WTC11 (cell line): ENCODE measurements around the gene SLC13A3. TPM values are rescaled to one million over a fixed set of nuclear protein-coding genes. Genes with fewer than 3 reads are reported as not detected.

Experiments
- ATAC-seq: fragments of 200-7000 bp; cut with Tn5 transposase; 2 replicates; pipeline ENCODE4 v1.10.0; 2021; ENCODE audit warnings: mild to moderate bottlenecking, moderate library complexity
- CTCF ChIA-PET: fragments of 300-600 bp; sonication (Branson Sonifier 250); formaldehyde crosslinking; loops from one replicate; lab custom pipeline; 2021; ENCODE audit warnings: antibody characterized with exemption; lab: Charles Lee
- POLR2A ChIA-PET: fragments of 350-600 bp; sonication (Branson Sonifier 250); formaldehyde crosslinking; loops from one replicate; lab custom pipeline; 2021; ENCODE audit warnings: antibody characterized with exemption; lab: Charles Lee
- DNase-seq: peaks from one replicate; pipeline ENCODE4 v3.0.0; 2021; ENCODE audit warnings: low spot score
- H3K27ac Mint-ChIP-seq: 2 replicates; pipeline ENCODE4 v1.8.0; 2021; ENCODE audit warnings: mixed read lengths
- H3K27me3 Mint-ChIP-seq: 2 replicates; pipeline ENCODE4 v1.8.0; 2021; ENCODE audit warnings: low read depth, mild to moderate bottlenecking, moderate library complexity, mixed read lengths
- H3K36me3 Mint-ChIP-seq: 2 replicates; pipeline ENCODE4 v1.8.0; 2021; ENCODE audit warnings: mixed read lengths
- H3K4me1 Mint-ChIP-seq: 2 replicates; pipeline ENCODE4 v1.8.0; 2022; ENCODE audit warnings: mixed read lengths
- H3K4me3 Mint-ChIP-seq: 2 replicates; pipeline ENCODE4 v1.8.0; 2021; ENCODE audit warnings: mild to moderate bottlenecking, moderate library complexity, mixed read lengths
- H3K9me3 Mint-ChIP-seq: 2 replicates; pipeline ENCODE4 v1.8.0; 2021; ENCODE audit warnings: mixed read lengths
- ELF4 ChIP-seq: sonication (generic); formaldehyde crosslinking; IDR thresholded peaks from 2 replicates; pipeline ENCODE4 v1.8.1; 2022; ENCODE audit warnings: low read depth, mild to moderate bottlenecking, moderate library complexity, missing genetic modification reagents
- FOXJ3 ChIP-seq: sonication (generic); formaldehyde crosslinking; IDR thresholded peaks from 2 replicates; pipeline ENCODE4 v1.9.0; 2021; ENCODE audit warnings: missing genetic modification reagents, mild to moderate bottlenecking, borderline replicate concordance
- HMGA2 ChIP-seq: fragments of 250-450 bp; sonication (Bioruptor Pico); IDR thresholded peaks from 2 replicates; pipeline ENCODE4 v1.4.0; 2021; ENCODE audit warnings: mild to moderate bottlenecking, moderate library complexity
- IRF2 ChIP-seq: sonication (generic); formaldehyde crosslinking; IDR thresholded peaks from 2 replicates; pipeline ENCODE4 v1.8.0; 2022; ENCODE audit warnings: low read depth, missing genetic modification reagents, borderline replicate concordance
- MXD4 ChIP-seq: fragments of 250-450 bp; sonication (Bioruptor Pico); IDR thresholded peaks from 2 replicates; pipeline ENCODE4 v1.8.0; 2021; ENCODE audit warnings: mild to moderate bottlenecking, moderate library complexity, borderline replicate concordance
- NFYB ChIP-seq: sonication (generic); formaldehyde crosslinking; conservative IDR thresholded peaks from 2 replicates; pipeline ENCODE4 v1.8.0; 2022; ENCODE audit warnings: low read depth, missing genetic modification reagents
- NR1H2 ChIP-seq: sonication (generic); formaldehyde crosslinking; IDR thresholded peaks from 2 replicates; pipeline ENCODE4 v1.9.0; 2021; ENCODE audit warnings: mild to moderate bottlenecking, moderate library complexity, missing genetic modification reagents
- SMAD4 ChIP-seq: sonication (generic); formaldehyde crosslinking; IDR thresholded peaks from 2 replicates; pipeline ENCODE4 v1.8.0; 2022; ENCODE audit warnings: mild to moderate bottlenecking, missing genetic modification reagents
- ZNF263 ChIP-seq: sonication (generic); formaldehyde crosslinking; IDR thresholded peaks from 2 replicates; pipeline ENCODE4 v1.8.1; 2022; ENCODE audit warnings: low read depth, mild to moderate bottlenecking, moderate library complexity, missing genetic modification reagents
- total RNA-seq: library from RNA; stranded (reverse); gene quantifications from 3 replicates; pipeline ENCODE4 v1.2.3, GENCODE V29; 2021
- TF ChIP-seq, protein P1 (sequence below): sonication (generic); formaldehyde crosslinking; IDR thresholded peaks from 2 replicates; pipeline ENCODE4 v1.8.1; 2023; ENCODE audit warnings: mild to moderate bottlenecking, missing genetic modification reagents, moderate library complexity
- TF ChIP-seq, protein P2 (sequence below): sonication (generic); formaldehyde crosslinking; IDR thresholded peaks from 2 replicates; pipeline ENCODE4 v1.8.0; 2023; ENCODE audit warnings: missing genetic modification reagents, mild to moderate bottlenecking, borderline replicate concordance
- TF ChIP-seq, protein P3 (sequence below): sonication (generic); formaldehyde crosslinking; IDR thresholded peaks from 2 replicates; pipeline ENCODE4 v1.8.1; 2023; ENCODE audit warnings: mild to moderate bottlenecking, moderate library complexity, missing genetic modification reagents
- TF ChIP-seq, protein P4 (sequence below): sonication (generic); formaldehyde crosslinking; IDR thresholded peaks from 2 replicates; pipeline ENCODE4 v1.8.1; 2022; ENCODE audit warnings: low read depth, mild to moderate bottlenecking, moderate library complexity, missing genetic modification reagents, borderline replicate concordance

The SLC13A3 gene
- total RNA-seq, 1 experiment from 2014 or later: 10.6 TPM

DNA sequence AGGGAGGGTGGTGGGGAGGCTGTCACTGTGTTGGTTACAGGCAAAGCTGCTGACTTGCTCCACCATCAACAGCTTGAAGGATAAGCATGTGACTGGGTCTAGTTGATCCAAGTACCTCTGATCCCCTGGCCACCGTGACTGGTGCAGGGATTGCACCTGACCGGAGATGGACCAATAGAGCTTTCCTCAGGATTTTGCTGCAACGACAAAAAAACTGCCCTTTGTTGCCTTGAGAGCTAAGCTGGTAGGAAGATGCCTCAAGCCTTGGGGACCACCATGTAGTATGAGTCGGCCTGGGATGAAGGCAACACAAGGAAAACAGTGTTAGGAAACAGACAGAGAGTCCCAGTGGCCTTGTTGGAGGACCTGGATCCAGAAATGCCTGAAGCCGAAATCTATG is 102.6 kb downstream of the SLC13A3 start (continued):
- TF ChIP-seq, protein P1, sequence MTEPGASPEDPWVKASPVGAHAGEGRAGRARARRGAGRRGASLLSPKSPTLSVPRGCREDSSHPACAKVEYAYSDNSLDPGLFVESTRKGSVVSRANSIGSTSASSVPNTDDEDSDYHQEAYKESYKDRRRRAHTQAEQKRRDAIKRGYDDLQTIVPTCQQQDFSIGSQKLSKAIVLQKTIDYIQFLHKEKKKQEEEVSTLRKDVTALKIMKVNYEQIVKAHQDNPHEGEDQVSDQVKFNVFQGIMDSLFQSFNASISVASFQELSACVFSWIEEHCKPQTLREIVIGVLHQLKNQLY (CRISPR knock-in tag): no peak
- no peak for TF ChIP-seq ZNF263 (CRISPR knock-in tag)

DNA sequence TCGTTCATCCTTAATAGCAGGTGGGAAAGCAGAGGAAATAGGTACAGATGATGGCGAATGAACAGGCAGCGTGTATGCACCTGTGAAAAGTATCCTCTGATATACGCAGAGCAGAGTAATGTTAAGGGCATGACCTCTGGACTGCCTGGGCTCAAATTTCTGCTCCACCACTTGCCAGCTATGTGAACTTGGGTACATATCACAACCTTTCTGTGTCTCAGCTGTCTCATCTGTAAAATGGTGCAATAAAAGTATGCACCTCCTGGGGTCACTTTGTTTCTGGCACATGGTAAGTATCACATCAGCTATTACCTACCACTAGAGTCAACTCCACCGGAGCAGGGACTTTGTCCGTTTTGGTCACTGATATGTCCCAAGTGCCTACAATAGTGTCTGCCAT is 103.3 kb downstream of the SLC13A3 start:
- no peak overlapping the region for H3K27ac Mint-ChIP-seq
- ChIA-PET CTCF (no interaction called here), POLR2A (no interaction called here)
- H3K4me1 Mint-ChIP-seq: peaks cover 25% of the 10 kb centered on the region
- TF ChIP-seq, protein P2, sequence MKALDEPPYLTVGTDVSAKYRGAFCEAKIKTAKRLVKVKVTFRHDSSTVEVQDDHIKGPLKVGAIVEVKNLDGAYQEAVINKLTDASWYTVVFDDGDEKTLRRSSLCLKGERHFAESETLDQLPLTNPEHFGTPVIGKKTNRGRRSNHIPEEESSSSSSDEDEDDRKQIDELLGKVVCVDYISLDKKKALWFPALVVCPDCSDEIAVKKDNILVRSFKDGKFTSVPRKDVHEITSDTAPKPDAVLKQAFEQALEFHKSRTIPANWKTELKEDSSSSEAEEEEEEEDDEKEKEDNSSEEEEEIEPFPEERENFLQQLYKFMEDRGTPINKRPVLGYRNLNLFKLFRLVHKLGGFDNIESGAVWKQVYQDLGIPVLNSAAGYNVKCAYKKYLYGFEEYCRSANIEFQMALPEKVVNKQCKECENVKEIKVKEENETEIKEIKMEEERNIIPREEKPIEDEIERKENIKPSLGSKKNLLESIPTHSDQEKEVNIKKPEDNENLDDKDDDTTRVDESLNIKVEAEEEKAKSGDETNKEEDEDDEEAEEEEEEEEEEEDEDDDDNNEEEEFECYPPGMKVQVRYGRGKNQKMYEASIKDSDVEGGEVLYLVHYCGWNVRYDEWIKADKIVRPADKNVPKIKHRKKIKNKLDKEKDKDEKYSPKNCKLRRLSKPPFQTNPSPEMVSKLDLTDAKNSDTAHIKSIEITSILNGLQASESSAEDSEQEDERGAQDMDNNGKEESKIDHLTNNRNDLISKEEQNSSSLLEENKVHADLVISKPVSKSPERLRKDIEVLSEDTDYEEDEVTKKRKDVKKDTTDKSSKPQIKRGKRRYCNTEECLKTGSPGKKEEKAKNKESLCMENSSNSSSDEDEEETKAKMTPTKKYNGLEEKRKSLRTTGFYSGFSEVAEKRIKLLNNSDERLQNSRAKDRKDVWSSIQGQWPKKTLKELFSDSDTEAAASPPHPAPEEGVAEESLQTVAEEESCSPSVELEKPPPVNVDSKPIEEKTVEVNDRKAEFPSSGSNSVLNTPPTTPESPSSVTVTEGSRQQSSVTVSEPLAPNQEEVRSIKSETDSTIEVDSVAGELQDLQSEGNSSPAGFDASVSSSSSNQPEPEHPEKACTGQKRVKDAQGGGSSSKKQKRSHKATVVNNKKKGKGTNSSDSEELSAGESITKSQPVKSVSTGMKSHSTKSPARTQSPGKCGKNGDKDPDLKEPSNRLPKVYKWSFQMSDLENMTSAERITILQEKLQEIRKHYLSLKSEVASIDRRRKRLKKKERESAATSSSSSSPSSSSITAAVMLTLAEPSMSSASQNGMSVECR (CRISPR knock-in tag): no peak
- no peak for TF ChIP-seq NFYB (CRISPR knock-in tag)
- TF ChIP-seq ELF4 (CRISPR knock-in tag): no peak
- TF ChIP-seq FOXJ3 (CRISPR knock-in tag): no peak
- TF ChIP-seq, protein P3, sequence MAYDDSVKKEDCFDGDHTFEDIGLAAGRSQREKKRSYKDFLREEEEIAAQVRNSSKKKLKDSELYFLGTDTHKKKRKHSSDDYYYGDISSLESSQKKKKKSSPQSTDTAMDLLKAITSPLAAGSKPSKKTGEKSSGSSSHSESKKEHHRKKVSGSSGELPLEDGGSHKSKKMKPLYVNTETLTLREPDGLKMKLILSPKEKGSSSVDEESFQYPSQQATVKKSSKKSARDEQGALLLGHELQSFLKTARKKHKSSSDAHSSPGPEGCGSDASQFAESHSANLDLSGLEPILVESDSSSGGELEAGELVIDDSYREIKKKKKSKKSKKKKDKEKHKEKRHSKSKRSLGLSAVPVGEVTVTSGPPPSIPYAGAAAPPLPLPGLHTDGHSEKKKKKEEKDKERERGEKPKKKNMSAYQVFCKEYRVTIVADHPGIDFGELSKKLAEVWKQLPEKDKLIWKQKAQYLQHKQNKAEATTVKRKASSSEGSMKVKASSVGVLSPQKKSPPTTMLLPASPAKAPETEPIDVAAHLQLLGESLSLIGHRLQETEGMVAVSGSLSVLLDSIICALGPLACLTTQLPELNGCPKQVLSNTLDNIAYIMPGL (CRISPR knock-in tag): no peak
- TF ChIP-seq NR1H2 (CRISPR knock-in tag): no peak
- TF ChIP-seq, protein P4, sequence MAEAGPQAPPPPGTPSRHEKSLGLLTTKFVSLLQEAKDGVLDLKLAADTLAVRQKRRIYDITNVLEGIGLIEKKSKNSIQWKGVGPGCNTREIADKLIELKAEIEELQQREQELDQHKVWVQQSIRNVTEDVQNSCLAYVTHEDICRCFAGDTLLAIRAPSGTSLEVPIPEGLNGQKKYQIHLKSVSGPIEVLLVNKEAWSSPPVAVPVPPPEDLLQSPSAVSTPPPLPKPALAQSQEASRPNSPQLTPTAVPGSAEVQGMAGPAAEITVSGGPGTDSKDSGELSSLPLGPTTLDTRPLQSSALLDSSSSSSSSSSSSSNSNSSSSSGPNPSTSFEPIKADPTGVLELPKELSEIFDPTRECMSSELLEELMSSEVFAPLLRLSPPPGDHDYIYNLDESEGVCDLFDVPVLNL (CRISPR knock-in tag): no peak
- TF ChIP-seq IRF2 (CRISPR knock-in tag): no peak
- TF ChIP-seq HMGA2 (CRISPR knock-in tag): no peak
- no peaks in the 10 kb centered on the region for H3K9me3 Mint-ChIP-seq
- ATAC-seq (no peak), DNase-seq (no peak)
- no peak overlapping the region for H3K4me3 Mint-ChIP-seq
- no peaks in the 10 kb centered on the region for H3K27me3 Mint-ChIP-seq
- no peaks in the 10 kb centered on the region for H3K36me3 Mint-ChIP-seq

DNA sequence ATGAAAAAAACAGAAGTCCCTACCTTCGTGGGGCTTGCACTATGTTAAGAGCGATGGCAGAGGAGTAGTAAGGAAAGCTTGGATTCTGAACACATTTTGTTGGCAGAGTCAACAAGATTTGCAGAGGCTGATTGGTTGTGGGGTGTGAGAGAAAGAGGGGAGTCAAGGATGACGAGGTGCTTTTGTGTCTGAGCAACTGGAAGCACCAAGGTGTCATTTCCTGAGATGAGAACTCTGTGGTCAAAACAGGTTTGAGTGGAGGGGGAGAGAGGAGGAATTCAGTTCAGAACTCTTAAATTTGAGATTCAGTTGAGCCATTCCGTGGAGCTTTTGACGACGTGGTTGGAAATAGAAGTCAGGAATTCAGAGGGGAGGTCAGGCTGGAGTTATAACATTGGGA is 104.3 kb downstream of the SLC13A3 start:
- ChIA-PET CTCF (interaction anchor here (1.8 kb wide), 1 partner anchor 16 kb away, joined by 4 read pairs; no protein-coding TSS in a partner anchor), POLR2A (no interaction called here)
- no peaks in the 10 kb centered on the region for H3K9me3 Mint-ChIP-seq
- H3K27ac Mint-ChIP-seq: no peak overlapping the region
- H3K4me3 Mint-ChIP-seq: no peak overlapping the region
- DNase-seq (no peak), ATAC-seq (no peak)
- TF ChIP-seq SMAD4 (CRISPR knock-in tag) (no peak), MXD4 (CRISPR knock-in tag) (no peak)
- H3K36me3 Mint-ChIP-seq: no peaks in the 10 kb centered on the region
- no peaks in the 10 kb centered on the region for H3K27me3 Mint-ChIP-seq
- peaks cover 15% of the 10 kb centered on the region for H3K4me1 Mint-ChIP-seq
